Ishikawa (cell line): Measurements from ENCODE around the gene APELA.

Experiments used
- CEBPB ChIP-seq: IDR thresholded peaks from 2 replicates; pipeline ENCODE4 v1.6.1; 2012
- EP300 ChIP-seq: IDR thresholded peaks from 2 replicates; pipeline ENCODE4 v1.6.1; 2012; ENCODE audit warnings: borderline replicate concordance
- RAD21 ChIP-seq: IDR thresholded peaks from 2 replicates; pipeline ENCODE4 v1.6.1; 2012; ENCODE audit warnings: low read depth
- REST ChIP-seq: IDR thresholded peaks from 2 replicates; pipeline ENCODE4 v1.6.1; 2012; ENCODE audit warnings: low read depth, mild to moderate bottlenecking
- USF1 ChIP-seq: IDR thresholded peaks from 2 replicates; pipeline ENCODE4 v1.6.1; 2012
- YY1 ChIP-seq: IDR thresholded peaks from 2 replicates; pipeline ENCODE4 v1.6.1; 2012; ENCODE audit warnings: low read depth

GRCh38 chr4:164888096-164888715 lies 11.2 kb downstream of the APELA start:
- no peak for TF ChIP-seq CEBPB
- no peak for TF ChIP-seq REST
- no peak for TF ChIP-seq RAD21
- TF ChIP-seq EP300, result no peak
- no peak for TF ChIP-seq USF1
- no peak for TF ChIP-seq YY1
